ENCODE measurements around the gene TNS3. TPM values are rescaled to one million over a fixed set of nuclear protein-coding genes. Genes with fewer than 3 reads are reported as not detected.

The TNS3 gene
- total RNA-seq, 5 donors from 2014 or later (not counting 1 experiment from before 2014, with no cell fraction given), result 0.58 to 3.7 (median 2.0) TPM

GRCh38 chr7:47458057-47458456 lies 123.9 kb downstream of the TNS3 start:
- Histone ChIP-seq H3K4me3 (ENCODE audit: control insufficient read depth in 1 of 2, extremely low read depth in 1 of 2, low read length in 1 of 2) (no peak overlapping the region), H3K27ac (ENCODE audit: low read length) (no peak overlapping the region), H3K27me3 (replicated peaks in 1 of 2; ENCODE audit: control insufficient read depth in 2 of 2, extremely low read depth in 1 of 2, insufficient read depth in 2 of 2, low read length in 1 of 2) (peaks cover 0 to 16% of the 10 kb centered on the region in 2 experiments), H3K36me3 (ENCODE audit: control insufficient read depth in 2 of 2, extremely low read depth in 1 of 2, insufficient read depth in 1 of 2, low read length in 1 of 2) (no peaks in the 10 kb centered on the region), H3K4me1 (ENCODE audit: control insufficient read depth in 1 of 2, extremely low read depth in 1 of 2, insufficient read depth in 2 of 2, low read length in 2 of 2) (no peaks in the 10 kb centered on the region), H3K9me3 (no peaks in the 10 kb centered on the region)
- H3K4me3 Mint-ChIP-seq, result no peak overlapping the region
- peaks cover 0 to 4% (median 0%) of the 10 kb centered on the region in 3 donors for H3K4me1 Mint-ChIP-seq
- 72% methylated on average over 3 of the region's 5 CpGs for WGBS (ENCODE audit: insufficient coverage)
- CTCF ChIA-PET, result no interaction called here
- no peaks in the 10 kb centered on the region for H3K27me3 Mint-ChIP-seq
- POLR2A ChIA-PET, result no interaction called here
- ATAC-seq (replicated peaks in 1 of 4) (no peak), DNase-seq (no peak)
- no peak overlapping the region for H3K27ac Mint-ChIP-seq
- no peaks in the 10 kb centered on the region for H3K36me3 Mint-ChIP-seq
- H3K9me3 Mint-ChIP-seq, result no peaks in the 10 kb centered on the region

- peaks cover 0 to 22% of the 10 kb centered on the region in 2 experiments for H3K27me3 ChIP-seq (replicated peaks in 1 of 2; ENCODE audit: control insufficient read depth in 2 of 2, extremely low read depth in 1 of 2, insufficient read depth in 2 of 2, low read length in 1 of 2)
- H3K27ac ChIP-seq (ENCODE audit: low read length), result no peak overlapping the region
- Mint-ChIP-seq H3K27ac (no peak overlapping the region), H3K9me3 (no peaks in the 10 kb centered on the region), H3K4me3 (no peak overlapping the region), H3K4me1 (peaks cover 0 to 4% (median 0%) of the 10 kb centered on the region in 3 donors), H3K36me3 (no peaks in the 10 kb centered on the region), H3K27me3 (no peaks in the 10 kb centered on the region)
- H3K9me3 ChIP-seq, result no peaks in the 10 kb centered on the region
- CTCF ChIA-PET, result no interaction called here
- POLR2A ChIA-PET, result no interaction called here
- DNase-seq (no peak), ATAC-seq (replicated peaks in 1 of 4) (no peak)
- no peaks in the 10 kb centered on the region for H3K36me3 ChIP-seq (ENCODE audit: control insufficient read depth in 2 of 2, extremely low read depth in 1 of 2, insufficient read depth in 1 of 2, low read length in 1 of 2)
- H3K4me1 ChIP-seq (ENCODE audit: control insufficient read depth in 1 of 2, extremely low read depth in 1 of 2, insufficient read depth in 2 of 2, low read length in 2 of 2), result no peaks in the 10 kb centered on the region
- 60% methylated on average over 2 of the region's 14 CpGs for WGBS (ENCODE audit: insufficient coverage)
- no peak overlapping the region for H3K4me3 ChIP-seq (ENCODE audit: control insufficient read depth in 1 of 2, extremely low read depth in 1 of 2, low read length in 1 of 2)
These were observed 125.5 kb downstream of the TNS3 start for GRCh38 chr7:47456210-47456955.

GRCh38 chr7:47455872-47456185 lies 126.1 kb downstream of the TNS3 start:
- POLR2A ChIA-PET, result no interaction called here
- DNase-seq (no peak), ATAC-seq (replicated peaks in 1 of 4) (no peak)
- 76% methylated on average over 5 of the region's 5 CpGs for WGBS (ENCODE audit: insufficient coverage)
- H3K9me3 Mint-ChIP-seq, result no peaks in the 10 kb centered on the region
- Histone ChIP-seq H3K27ac (ENCODE audit: low read length) (no peak overlapping the region), H3K9me3 (no peaks in the 10 kb centered on the region), H3K27me3 (replicated peaks in 1 of 2; ENCODE audit: control insufficient read depth in 2 of 2, extremely low read depth in 1 of 2, insufficient read depth in 2 of 2, low read length in 1 of 2) (peaks cover 0 to 22% of the 10 kb centered on the region in 2 experiments), H3K4me1 (ENCODE audit: control insufficient read depth in 1 of 2, extremely low read depth in 1 of 2, insufficient read depth in 2 of 2, low read length in 2 of 2) (no peaks in the 10 kb centered on the region), H3K36me3 (ENCODE audit: control insufficient read depth in 2 of 2, extremely low read depth in 1 of 2, insufficient read depth in 1 of 2, low read length in 1 of 2) (no peaks in the 10 kb centered on the region), H3K4me3 (ENCODE audit: control insufficient read depth in 1 of 2, extremely low read depth in 1 of 2, low read length in 1 of 2) (no peak overlapping the region)
- H3K4me3 Mint-ChIP-seq, result no peak overlapping the region
- H3K27me3 Mint-ChIP-seq, result no peaks in the 10 kb centered on the region
- H3K27ac Mint-ChIP-seq, result no peak overlapping the region
- peaks cover 0 to 4% (median 0%) of the 10 kb centered on the region in 3 donors for H3K4me1 Mint-ChIP-seq
- CTCF ChIA-PET, result no interaction called here
- no peaks in the 10 kb centered on the region for H3K36me3 Mint-ChIP-seq

GRCh38 chr7:47454974-47455871 lies 126.7 kb downstream of the TNS3 start:
- H3K4me3 ChIP-seq (ENCODE audit: control insufficient read depth in 1 of 2, extremely low read depth in 1 of 2, low read length in 1 of 2), result no peak overlapping the region
- Mint-ChIP-seq H3K27me3 (no peaks in the 10 kb centered on the region), H3K4me3 (no peak overlapping the region), H3K36me3 (no peaks in the 10 kb centered on the region), H3K27ac (no peak overlapping the region), H3K9me3 (no peaks in the 10 kb centered on the region), H3K4me1 (peaks cover 0 to 4% (median 0%) of the 10 kb centered on the region in 3 donors)
- ChIA-PET CTCF (no interaction called here), POLR2A (no interaction called here)
- H3K27ac ChIP-seq (ENCODE audit: low read length), result no peak overlapping the region
- H3K36me3 ChIP-seq (ENCODE audit: control insufficient read depth in 2 of 2, extremely low read depth in 1 of 2, insufficient read depth in 1 of 2, low read length in 1 of 2), result no peaks in the 10 kb centered on the region
- ATAC-seq (replicated peaks in 1 of 4), result no peak
- H3K9me3 ChIP-seq, result no peaks in the 10 kb centered on the region
- peaks cover 0 to 22% of the 10 kb centered on the region in 2 experiments for H3K27me3 ChIP-seq (replicated peaks in 1 of 2; ENCODE audit: control insufficient read depth in 2 of 2, extremely low read depth in 1 of 2, insufficient read depth in 2 of 2, low read length in 1 of 2)
- no peaks in the 10 kb centered on the region for H3K4me1 ChIP-seq (ENCODE audit: control insufficient read depth in 1 of 2, extremely low read depth in 1 of 2, insufficient read depth in 2 of 2, low read length in 2 of 2)
- DNase-seq, result no peak
- WGBS (ENCODE audit: insufficient coverage), result 92% methylated on average over 7 of the region's 7 CpGs

GRCh38 chr7:47454069-47454973 lies 127.6 kb downstream of the TNS3 start:
- Histone ChIP-seq H3K27ac (ENCODE audit: low read length) (no peak overlapping the region), H3K36me3 (ENCODE audit: control insufficient read depth in 2 of 2, extremely low read depth in 1 of 2, insufficient read depth in 1 of 2, low read length in 1 of 2) (no peaks in the 10 kb centered on the region), H3K27me3 (replicated peaks in 1 of 2; ENCODE audit: control insufficient read depth in 2 of 2, extremely low read depth in 1 of 2, insufficient read depth in 2 of 2, low read length in 1 of 2) (peaks cover 0 to 22% of the 10 kb centered on the region in 2 experiments), H3K4me1 (ENCODE audit: control insufficient read depth in 1 of 2, extremely low read depth in 1 of 2, insufficient read depth in 2 of 2, low read length in 2 of 2) (no peaks in the 10 kb centered on the region), H3K9me3 (no peaks in the 10 kb centered on the region), H3K4me3 (ENCODE audit: control insufficient read depth in 1 of 2, extremely low read depth in 1 of 2, low read length in 1 of 2) (no peak overlapping the region)
- no peak for DNase-seq
- ChIA-PET CTCF (no interaction called here), POLR2A (no interaction called here)
- ATAC-seq (replicated peaks in 1 of 4), result no peak
- no peak overlapping the region for H3K4me3 Mint-ChIP-seq
- no peaks in the 10 kb centered on the region for H3K9me3 Mint-ChIP-seq
- H3K36me3 Mint-ChIP-seq, result no peaks in the 10 kb centered on the region
- H3K4me1 Mint-ChIP-seq, result peaks cover 0 to 4% (median 0%) of the 10 kb centered on the region in 3 donors
- no peaks in the 10 kb centered on the region for H3K27me3 Mint-ChIP-seq
- WGBS (ENCODE audit: insufficient coverage), result 52% methylated on average over 6 of the region's 14 CpGs
- H3K27ac Mint-ChIP-seq, result no peak overlapping the region
